Measurements from ENCODE around the gene OR1F1. TPM values are rescaled to one million over a fixed set of nuclear protein-coding genes. Genes with fewer than 3 reads are reported as not detected.

The OR1F1 gene
- total RNA-seq, 1 experiment from 2014 or later = not detected

GRCh38 chr16:3214904-3215600, 27.0 kb downstream of the OR1F1 start:
- H3K27me3 Mint-ChIP-seq (ENCODE audit: insufficient read depth, unreplicated experiment) = peaks cover 5% of the 10 kb centered on the region
- no peaks in the 10 kb centered on the region for H3K4me1 ChIP-seq
- peaks cover 11% of the 10 kb centered on the region for H3K9me3 Mint-ChIP-seq (ENCODE audit: unreplicated experiment)
- H3K36me3 Mint-ChIP-seq (ENCODE audit: insufficient read depth, unreplicated experiment) = peaks cover 6% of the 10 kb centered on the region
- H3K4me1 Mint-ChIP-seq (ENCODE audit: low read depth, unreplicated experiment) = no peaks in the 10 kb centered on the region
- TF ChIP-seq CTCF (IDR thresholded peaks at IDR 0.05; ENCODE audit: insufficient read depth in 1 of 2, low read depth in 1 of 2, low read length in 1 of 2, severe bottlenecking in 1 of 2, unreplicated experiment in 1 of 2) = no peak
- no peaks in the 10 kb centered on the region for H3K9me3 ChIP-seq
- intact Hi-C loops (cut with micrococcal nuclease; ENCODE audit: unreplicated experiment) = no loop called here
- no peaks in the 10 kb centered on the region for H3K27me3 ChIP-seq (replicated peaks; ENCODE audit: control insufficient read depth, insufficient read depth, low read length)
- H3K4me3 Mint-ChIP-seq (ENCODE audit: unreplicated experiment) = no peak overlapping the region
- no peak overlapping the region for H3K27ac Mint-ChIP-seq (ENCODE audit: unreplicated experiment)
- no peak overlapping the region for H3K4me3 ChIP-seq (ENCODE audit: low read depth, low read length)
- no peaks in the 10 kb centered on the region for H3K36me3 ChIP-seq (ENCODE audit: control insufficient read depth, insufficient read depth, low read length)
- BruUV-seq (replicated peaks) = no TSS peak
- POLR2A ChIA-PET = no interaction called here
- no peak for DNase-seq
- CTCF ChIA-PET = no interaction called here

- ChIA-PET POLR2A (no interaction called here), CTCF (no interaction called here)
- Histone ChIP-seq H3K9me3 (no peaks in the 10 kb centered on the region), H3K4me3 (ENCODE audit: low read depth, low read length) (no peak overlapping the region), H3K27me3 (replicated peaks; ENCODE audit: control insufficient read depth, insufficient read depth, low read length) (no peaks in the 10 kb centered on the region), H3K36me3 (ENCODE audit: control insufficient read depth, insufficient read depth, low read length) (no peaks in the 10 kb centered on the region), H3K4me1 (no peaks in the 10 kb centered on the region)
- Mint-ChIP-seq H3K9me3 (ENCODE audit: unreplicated experiment) (peaks cover 11% of the 10 kb centered on the region), H3K27me3 (ENCODE audit: insufficient read depth, unreplicated experiment) (peaks cover 5% of the 10 kb centered on the region), H3K4me1 (ENCODE audit: low read depth, unreplicated experiment) (no peaks in the 10 kb centered on the region), H3K4me3 (ENCODE audit: unreplicated experiment) (no peak overlapping the region), H3K27ac (ENCODE audit: unreplicated experiment) (no peak overlapping the region), H3K36me3 (ENCODE audit: insufficient read depth, unreplicated experiment) (peaks cover 6% of the 10 kb centered on the region)
- intact Hi-C loops (cut with micrococcal nuclease; ENCODE audit: unreplicated experiment) = no loop called here
- no TSS peak for BruUV-seq (replicated peaks)
- no peak for TF ChIP-seq CTCF (IDR thresholded peaks at IDR 0.05; ENCODE audit: insufficient read depth in 1 of 2, low read depth in 1 of 2, low read length in 1 of 2, severe bottlenecking in 1 of 2, unreplicated experiment in 1 of 2)
- DNase-seq = no peak
Observed at GRCh38 chr16:3215601-3216262, 27.7 kb downstream of the OR1F1 start.

GRCh38 chr16:3216263-3216640, 28.2 kb downstream of the OR1F1 start:
- peaks cover 11% of the 10 kb centered on the region for H3K9me3 Mint-ChIP-seq (ENCODE audit: unreplicated experiment)
- no peak for DNase-seq
- no peak overlapping the region for H3K4me3 ChIP-seq (ENCODE audit: low read depth, low read length)
- H3K27me3 Mint-ChIP-seq (ENCODE audit: insufficient read depth, unreplicated experiment) = peaks cover 5% of the 10 kb centered on the region
- H3K9me3 ChIP-seq = no peaks in the 10 kb centered on the region
- H3K36me3 Mint-ChIP-seq (ENCODE audit: insufficient read depth, unreplicated experiment) = peaks cover 11% of the 10 kb centered on the region
- no peaks in the 10 kb centered on the region for H3K4me1 ChIP-seq
- BruUV-seq (replicated peaks) = no TSS peak
- ChIA-PET CTCF (no interaction called here), POLR2A (no interaction called here)
- no peaks in the 10 kb centered on the region for H3K36me3 ChIP-seq (ENCODE audit: control insufficient read depth, insufficient read depth, low read length)
- intact Hi-C loops (cut with micrococcal nuclease; ENCODE audit: unreplicated experiment) = no loop called here
- H3K27ac Mint-ChIP-seq (ENCODE audit: unreplicated experiment) = no peak overlapping the region
- no peaks in the 10 kb centered on the region for H3K4me1 Mint-ChIP-seq (ENCODE audit: low read depth, unreplicated experiment)
- H3K27me3 ChIP-seq (replicated peaks; ENCODE audit: control insufficient read depth, insufficient read depth, low read length) = no peaks in the 10 kb centered on the region
- no peak overlapping the region for H3K4me3 Mint-ChIP-seq (ENCODE audit: unreplicated experiment)
- TF ChIP-seq CTCF (IDR thresholded peaks at IDR 0.05; ENCODE audit: insufficient read depth in 1 of 2, low read depth in 1 of 2, low read length in 1 of 2, severe bottlenecking in 1 of 2, unreplicated experiment in 1 of 2) = no peak

All from Caco-2 (cell line).